ENCODE data around the gene EIF4G3. TPM values are rescaled to one million over a fixed set of nuclear protein-coding genes. Genes with fewer than 3 reads are reported as not detected.

Gene EIF4G3
- total and polyA plus RNA-seq, 2 of the 8 experiments (the other 6 are each of a cell fraction or from before 2014, with no cell fraction given): 47.5 to 66.6 TPM

DNA sequence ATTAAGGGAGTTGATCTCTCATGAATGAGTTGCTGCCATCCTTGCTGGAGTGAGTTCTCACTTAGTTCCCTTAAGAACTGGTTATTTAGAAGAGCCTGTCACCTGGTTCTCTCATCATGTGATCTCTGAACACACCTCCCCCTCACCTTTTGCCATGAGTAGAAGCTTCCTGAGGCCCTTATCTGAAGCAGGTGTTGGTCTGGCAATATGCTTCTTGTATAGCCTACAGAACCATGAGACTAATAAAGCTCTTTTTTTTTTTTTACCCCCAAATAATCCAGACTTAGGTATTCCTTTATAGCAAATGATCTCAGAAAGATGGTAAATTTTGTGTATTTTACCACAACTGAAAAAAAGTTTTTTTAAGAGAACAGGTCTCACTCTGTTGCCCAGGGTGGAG is 158.0 kb downstream of the EIF4G3 start:
- Histone ChIP-seq H4K5ac (ENCODE audit: insufficient read length, low read depth, low read length) (no peak overlapping the region), H3K14ac (ENCODE audit: insufficient read length) (no peak overlapping the region), H3K9ac (replicated peaks in 1 of 4; ENCODE audit: extremely low read depth in 1 of 4, low read depth in 3 of 4, low read length in 3 of 4) (no peak overlapping the region), H4K20me1 (replicated peaks in 1 of 2; ENCODE audit: control insufficient read depth in 1 of 2, insufficient read depth in 2 of 2, low read length in 2 of 2) (peaks cover 0 to 2% of the 10 kb centered on the region in 2 experiments), H2BK12ac (ENCODE audit: low read depth, low read length) (no peak overlapping the region), H2BK120ac (replicated peaks; ENCODE audit: low read depth, low read length) (no peak overlapping the region), H3K9me3 (ENCODE audit: insufficient read depth in 2 of 2, low read depth in 1 of 2, low read length in 1 of 2) (peaks cover 0 to 7% of the 10 kb centered on the region in 2 experiments; a peak in 1 of 4 replicates), H4K8ac (ENCODE audit: extremely low read depth, insufficient read depth, low read length) (no peak overlapping the region), H3K56ac (replicated peaks; ENCODE audit: insufficient read length, low read depth, low read length) (no peak overlapping the region), H3K27ac (ENCODE audit: low read depth, low read length) (no peak overlapping the region), H2BK20ac (ENCODE audit: low read length) (no peak overlapping the region), H3K79me2 (ENCODE audit: control insufficient read depth in 1 of 2, insufficient read depth in 2 of 2, low read length in 2 of 2) (peaks cover 0 to 44% of the 10 kb centered on the region in 2 experiments; a peak in 2 of 4 replicates), H2AFZ (ENCODE audit: low read length) (no peak overlapping the region), H3K4me1 (replicated peaks in 1 of 4; ENCODE audit: control insufficient read depth in 3 of 4, insufficient read depth in 4 of 4, low read length in 3 of 4) (peaks cover 0 to 4% (median 0%) of the 10 kb centered on the region in 4 experiments; a peak in 1 of 7 replicates), H3K4ac (replicated peaks; ENCODE audit: insufficient read length, low read depth, low read length) (no peak overlapping the region), H3K36me3 (ENCODE audit: control insufficient read depth in 2 of 4, insufficient read depth in 4 of 4, low read length in 3 of 4) (no peaks in the 10 kb centered on the region), H3K18ac (ENCODE audit: extremely low read depth, low read length) (no peak overlapping the region), H4K91ac (replicated peaks; ENCODE audit: insufficient read length, low read length) (no peak overlapping the region), H3K23ac (ENCODE audit: insufficient read length) (no peak overlapping the region), H3K4me2 (ENCODE audit: insufficient read depth in 1 of 2, low read depth in 2 of 2, low read length in 2 of 2) (no peak overlapping the region), H3K23me2 (ENCODE audit: low read depth, low read length) (no peaks in the 10 kb centered on the region), H2AK5ac (ENCODE audit: low read depth, low read length) (no peak overlapping the region), H3K27me3 (replicated peaks in 1 of 4; ENCODE audit: control insufficient read depth in 3 of 4, extremely low read depth in 1 of 4, insufficient read depth in 3 of 4, low read length in 3 of 4) (no peaks in the 10 kb centered on the region), H2BK5ac (ENCODE audit: low read depth, low read length) (no peak overlapping the region), H2BK15ac (ENCODE audit: low read length) (no peak overlapping the region), H3K4me3 (ENCODE audit: extremely low read depth in 1 of 4, insufficient read depth in 2 of 4, low read depth in 3 of 4, low read length in 4 of 4) (no peak overlapping the region), H3K79me1 (ENCODE audit: low read depth, low read length) (no peaks in the 10 kb centered on the region)
- POLR2A ChIA-PET (ENCODE audit: partially characterized antibody): interaction anchor here (0.6 to 1.8 kb wide), 2 partner anchors 51 to 1641 kb away, joined by 3 to 5 read pairs; no protein-coding TSS in a partner anchor
- FAIRE-seq (no peak), DNase-seq (ENCODE audit: low read depth in 1 of 2, low spot score in 2 of 2) (no peak)
- no peak for TF ChIP-seq NRF1 (IDR thresholded peaks at IDR 0.05; ENCODE audit: low read depth, low read length)
- no peak for TF ChIP-seq EP300 (IDR thresholded peaks at IDR 0.05; ENCODE audit: borderline replicate concordance in 1 of 2, low read depth in 2 of 2, low read length in 2 of 2)
- no peak for TF ChIP-seq CBX8 (IDR thresholded peaks at IDR 0.05; ENCODE audit: borderline replicate concordance, low read depth, low read length)
- no peak for TF ChIP-seq SP2 (IDR thresholded peaks at IDR 0.05; ENCODE audit: low read length)
- no peak for TF ChIP-seq CHD1 (IDR thresholded peaks at IDR 0.05; ENCODE audit: low read depth, low read length)
- no peak for TF ChIP-seq HDAC6 (IDR thresholded peaks at IDR 0.05; ENCODE audit: low read depth, low read length)
- TF ChIP-seq CTBP2 (IDR thresholded peaks at IDR 0.05; ENCODE audit: borderline replicate concordance, insufficient read depth, insufficient read length, low read length): no peak
- no peak for TF ChIP-seq MAFK (IDR thresholded peaks at IDR 0.05; ENCODE audit: low read depth, low read length)
- TF ChIP-seq SUZ12 (IDR thresholded peaks at IDR 0.05; ENCODE audit: low read length): no peak
- no peak for TF ChIP-seq HDAC2 (IDR thresholded peaks at IDR 0.05; ENCODE audit: borderline replicate concordance in 1 of 2, low read depth in 2 of 2, low read length in 2 of 2)
- CTCF ChIA-PET (ENCODE audit: partially characterized antibody): interaction anchor here (0.6 kb wide), 2 partner anchors 116 to 151 kb away, joined by 3 read pairs; no protein-coding TSS in a partner anchor
